Stimulated activated CD4-positive, alpha-beta T cell treated with anti-CD3 and anti-CD28 coated beads, Interleukin-15, amount 100 ng/mL, for 1 hour (primary cell): Measurements from ENCODE around the gene MAST1.

Source experiments
- DNase-seq, 2 donors: peaks; one replicate each; pipeline ENCODE4 v3.0.0-alpha.2; 2020; ENCODE audit warnings: low read depth in 1 of 2, low spot score in 1 of 2

Gene MAST1

GRCh38 chr19:12867120-12868099 lies 29.1 kb downstream of the MAST1 start:
- DNase-seq: peak; percentile 37 to 65

GRCh38 chr19:12868540-12869112 lies 30.3 kb downstream of the MAST1 start:
- DNase-seq: no peak

- no peak for DNase-seq
Observed at GRCh38 chr19:12871681-12872080, 33.4 kb downstream of the MAST1 start.

GRCh38 chr19:12872255-12872654 lies 33.9 kb downstream of the MAST1 start:
- no peak for DNase-seq

DNA sequence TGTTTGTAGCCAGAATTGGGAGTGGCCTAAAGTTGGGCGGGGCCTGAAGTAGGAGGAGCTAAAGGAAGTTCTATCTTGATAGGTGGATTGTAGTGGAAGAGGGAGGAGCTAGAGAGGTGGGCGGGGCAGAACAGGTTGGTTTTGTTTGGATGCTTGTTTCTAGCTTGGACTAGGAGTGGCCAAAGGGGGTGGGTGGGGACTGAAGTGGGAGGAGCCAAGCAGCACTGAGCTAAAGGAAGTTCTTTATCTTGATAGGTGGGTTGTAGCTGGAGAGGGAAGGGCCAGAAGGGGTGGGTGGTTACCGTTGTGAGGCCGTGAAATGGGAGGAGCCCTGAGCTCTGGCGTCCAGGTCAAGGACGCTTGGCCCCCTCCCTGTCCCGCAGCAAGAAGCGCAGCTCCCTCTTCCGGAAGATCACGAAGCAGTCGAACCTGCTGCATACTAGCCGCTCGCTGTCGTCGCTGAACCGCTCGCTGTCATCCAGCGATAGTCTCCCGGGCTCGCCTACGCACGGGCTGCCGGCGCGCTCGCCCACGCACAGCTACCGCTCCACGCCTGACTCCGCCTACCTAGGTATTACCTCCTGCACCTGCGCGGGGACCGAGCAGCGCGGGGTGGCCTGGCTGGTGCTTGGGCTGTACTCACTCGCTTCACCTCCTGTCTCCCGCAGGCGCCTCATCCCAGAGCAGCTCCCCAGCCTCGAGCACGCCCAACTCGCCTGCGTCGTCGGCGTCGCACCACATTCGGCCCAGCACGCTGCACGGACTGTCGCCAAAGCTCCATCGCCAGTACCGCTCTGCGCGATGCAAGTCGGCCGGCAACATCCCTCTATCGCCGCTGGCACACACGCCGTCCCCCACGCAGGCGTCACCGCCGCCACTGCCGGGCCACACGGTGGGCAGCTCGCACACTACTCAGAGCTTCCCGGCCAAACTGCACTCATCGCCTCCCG lies 34.9 kb downstream of the MAST1 start:
- no peak for DNase-seq

DNA sequence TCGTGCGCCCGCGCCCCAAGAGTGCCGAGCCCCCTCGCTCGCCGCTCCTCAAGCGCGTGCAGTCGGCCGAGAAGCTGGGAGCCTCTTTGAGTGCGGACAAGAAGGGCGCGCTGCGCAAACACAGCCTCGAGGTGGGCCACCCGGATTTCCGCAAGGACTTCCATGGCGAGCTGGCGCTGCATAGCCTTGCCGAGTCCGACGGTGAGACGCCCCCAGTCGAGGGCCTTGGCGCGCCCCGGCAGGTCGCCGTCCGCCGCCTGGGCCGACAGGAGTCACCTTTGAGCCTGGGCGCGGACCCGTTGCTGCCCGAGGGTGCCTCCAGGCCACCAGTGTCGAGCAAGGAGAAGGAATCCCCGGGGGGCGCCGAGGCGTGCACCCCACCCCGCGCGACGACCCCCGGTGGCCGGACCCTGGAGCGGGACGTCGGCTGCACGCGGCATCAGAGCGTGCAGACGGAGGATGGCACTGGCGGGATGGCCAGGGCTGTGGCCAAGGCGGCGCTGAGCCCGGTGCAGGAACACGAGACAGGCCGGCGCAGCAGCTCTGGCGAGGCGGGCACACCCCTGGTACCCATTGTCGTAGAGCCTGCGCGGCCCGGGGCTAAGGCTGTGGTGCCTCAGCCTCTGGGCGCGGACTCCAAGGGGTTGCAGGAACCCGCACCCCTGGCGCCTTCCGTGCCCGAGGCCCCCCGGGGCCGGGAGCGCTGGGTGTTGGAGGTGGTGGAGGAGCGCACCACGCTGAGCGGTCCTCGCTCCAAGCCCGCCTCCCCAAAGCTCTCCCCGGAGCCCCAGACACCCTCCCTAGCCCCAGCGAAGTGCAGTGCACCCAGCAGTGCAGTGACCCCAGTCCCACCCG lies 35.8 kb downstream of the MAST1 start:
- DNase-seq: no peak

DNA sequence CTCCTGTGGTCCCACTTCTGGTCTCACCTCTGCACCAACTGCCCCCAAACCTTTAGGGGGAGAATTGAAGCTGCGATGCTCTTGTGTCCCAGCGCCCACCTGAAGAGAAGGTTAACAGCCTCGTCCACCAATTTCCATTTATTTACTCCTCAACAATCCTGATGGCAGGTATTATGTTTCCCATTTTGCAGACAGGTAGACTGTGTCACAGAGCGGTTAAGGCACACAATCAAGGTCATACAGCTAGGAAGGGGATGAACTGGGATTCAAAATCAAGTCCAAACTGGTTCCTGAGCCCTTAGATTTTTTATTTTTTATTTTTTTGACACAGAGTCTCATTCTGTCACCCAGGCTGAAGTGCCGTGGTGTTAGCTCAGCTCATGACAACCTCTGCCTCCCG lies 36.8 kb downstream of the MAST1 start:
- no peak for DNase-seq

GRCh38 chr19:12880551-12881171 lies 42.3 kb downstream of the MAST1 start:
- no peak for DNase-seq

GRCh38 chr19:12881172-12881808 lies 43.0 kb downstream of the MAST1 start, which contains the start of gene DNASE2:
Gene DNASE2 (minus strand): TSS chr19:12881449. CDS start chr19:12881375, 74 bp downstream.
- peak; percentile 77 to 78 for DNase-seq

- DNase-seq: no peak
Observed at GRCh38 chr19:12882589-12882988, 44.3 kb downstream of the MAST1 start.

DNA sequence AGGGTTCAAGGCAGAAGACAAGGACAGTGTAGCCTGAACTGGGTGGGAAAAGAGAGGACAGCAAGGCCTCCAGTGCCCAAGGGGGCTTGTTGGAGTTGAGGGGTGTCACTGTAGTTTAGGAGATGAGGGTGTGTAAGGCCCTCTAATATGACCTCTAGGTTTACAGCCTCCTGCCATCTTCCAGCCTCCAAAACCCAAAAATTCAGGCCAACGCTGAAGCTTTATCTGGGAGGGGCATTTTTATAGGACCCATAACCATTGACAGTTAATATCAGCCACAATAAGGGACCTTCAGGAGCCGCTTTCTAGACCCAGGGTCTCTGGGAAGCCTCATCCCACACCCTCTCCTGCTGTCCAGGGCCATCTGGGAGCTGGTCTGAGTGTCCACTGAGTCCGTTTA lies 45.9 kb downstream of the MAST1 start:
- no peak for DNase-seq

GRCh38 chr19:12884627-12884925 lies 46.3 kb downstream of the MAST1 start:
- DNase-seq: no peak

GRCh38 chr19:12884926-12885748 lies 46.8 kb downstream of the MAST1 start:
- DNase-seq: peak; percentile 75 to 86

- DNase-seq: no peak
Observed at GRCh38 chr19:12885749-12886650, 47.7 kb downstream of the MAST1 start.

DNA sequence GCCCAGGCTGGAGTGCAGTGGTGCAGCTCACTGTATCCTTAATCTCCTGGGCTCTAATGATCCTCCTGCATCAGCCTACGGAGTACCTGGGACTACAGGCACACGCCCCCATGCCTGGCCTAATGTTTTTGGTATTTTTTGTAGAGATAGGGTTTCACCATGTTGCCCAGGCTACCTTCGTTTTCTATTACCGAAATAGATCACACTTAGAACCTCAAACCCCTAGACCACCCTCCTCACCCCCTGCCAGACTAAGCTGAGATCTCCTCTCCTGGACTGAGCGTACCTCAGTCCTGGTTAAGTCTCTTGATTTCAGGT lies 48.3 kb downstream of the MAST1 start:
- no peak for DNase-seq

- DNase-seq: no peak
Observed at GRCh38 chr19:12886969-12887747, 48.8 kb downstream of the MAST1 start, which contains the start of gene KLF1. Gene KLF1 (minus strand): TSS chr19:12887201. CDS start chr19:12887140, 61 bp downstream.

GRCh38 chr19:12888006-12888603 lies 49.8 kb downstream of the MAST1 start:
- DNase-seq: no peak
